ENCODE measurements around the gene ENTPD2.

DNA sequence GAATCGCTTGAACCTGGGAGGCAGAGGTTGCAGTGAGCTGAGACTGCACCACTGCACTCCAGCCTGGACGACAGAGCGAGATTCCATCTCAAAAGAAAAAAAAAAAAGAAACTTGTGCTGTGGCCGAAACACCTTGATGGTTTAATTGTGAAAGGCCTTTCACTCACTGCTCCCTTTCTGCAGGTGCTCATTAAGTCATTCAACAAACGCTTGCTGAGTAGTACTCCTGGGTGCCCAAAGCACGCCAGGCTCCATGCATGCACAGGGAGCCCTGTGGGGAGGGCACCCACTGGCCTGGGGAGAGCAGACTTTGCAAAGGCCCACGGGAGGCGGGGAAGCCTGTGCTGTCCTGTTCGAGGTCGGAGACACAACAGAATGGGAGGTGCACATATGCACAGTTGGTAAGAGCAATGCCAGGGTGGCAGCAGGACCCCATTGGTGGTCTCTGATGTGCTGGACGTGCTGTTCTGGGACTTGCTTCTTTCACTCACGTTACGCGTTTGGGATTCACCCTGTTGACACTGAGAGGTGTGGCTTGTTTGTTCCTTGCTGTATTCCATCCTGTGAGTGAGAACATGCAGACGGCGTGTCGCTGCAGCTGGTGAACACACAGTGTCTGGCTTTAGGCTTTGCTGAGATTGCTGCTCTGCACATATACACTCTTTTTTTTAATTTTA is 3.0 kb upstream of the ENTPD2 start:
- no peak for TF ChIP-seq CTCF (IDR thresholded peaks at IDR 0.05)
- TF ChIP-seq POLR2A (IDR thresholded peaks at IDR 0.05) = no peak
